IMR-90 (cell line): ENCODE data around the gene LEPR.

Experiments
- CTCF ChIP-seq: conservative IDR thresholded peaks from 2 replicates; pipeline ENCODE4 v1.5.1; 2012; ENCODE audit warnings: mild to moderate bottlenecking, low read depth, low read length, improper control_type of control experiment
- FOS ChIP-seq: fragments of 150-350 bp; IDR thresholded peaks from 2 replicates; pipeline ENCODE4 v1.6.1; 2016; ENCODE audit warnings: low read depth, low read length
- MAFK ChIP-seq: IDR thresholded peaks from 2 replicates; pipeline ENCODE4 v1.6.1; 2012; ENCODE audit warnings: low read depth, low read length, improper control_type of control experiment
- POLR2A ChIP-seq: IDR thresholded peaks from 2 replicates; pipeline ENCODE4 v1.6.1; 2012; ENCODE audit warnings: mild to moderate bottlenecking, low read depth, low read length
- RCOR1 ChIP-seq: IDR thresholded peaks from 2 replicates; pipeline ENCODE4 v1.6.1; 2012; ENCODE audit warnings: mild to moderate bottlenecking, low read length, improper control_type of control experiment; ENCODE audit not compliant: insufficient replicate concordance
- RFX5 ChIP-seq: IDR thresholded peaks from 2 replicates; pipeline ENCODE4 v1.8.0; 2012; ENCODE audit warnings: low read depth, mild to moderate bottlenecking, low read length, moderate library complexity

GRCh38 chr1:65437616-65438015, 17.1 kb downstream of the LEPR start:
- TF ChIP-seq POLR2A, result no peak
- no peak for TF ChIP-seq CTCF
- no peak for TF ChIP-seq FOS
- no peak for TF ChIP-seq RFX5
- no peak for TF ChIP-seq RCOR1
- TF ChIP-seq MAFK, result no peak
